ENCODE results near the gene FAM13A. TPM values are rescaled to one million over a fixed set of nuclear protein-coding genes. Genes with fewer than 3 reads are reported as not detected.
A peak's percentile ranks its signal among the peaks of the same experiment; 100 is the strongest.

FAM13A gene
- total and polyA plus RNA-seq, 9 of the 15 experiments (the other 6 are each of a cell fraction or from before 2014, with no cell fraction given), result 11.3 to 23.3 (median 14.7) TPM

- TF ChIP-seq ZNF609 (CRISPR knock-in tag; IDR thresholded peaks at IDR 0.05; ENCODE audit: borderline replicate concordance) (0 out of 2 replicates have a peak, but pooled peaks have one; percentile 42), ZNF175 (CRISPR knock-in tag; IDR thresholded peaks at IDR 0.05; ENCODE audit: low read depth) (no peak; the same call in 1 of the 2 replicates), CXXC5 (CRISPR knock-in tag; IDR thresholded peaks at IDR 0.05) (peak; percentile 60), MYBL2 (IDR thresholded peaks at IDR 0.05; ENCODE audit: low read depth) (no peak), MYBL2 (CRISPR knock-in tag; IDR thresholded peaks at IDR 0.05; ENCODE audit: borderline replicate concordance) (no peak), ZBTB34 (CRISPR knock-in tag; IDR thresholded peaks at IDR 0.05) (no peak), GATAD2A (IDR thresholded peaks at IDR 0.05) (peak; percentile 69; the same call in 1 of the 2 replicates), MCM3 (IDR thresholded peaks at IDR 0.05) (no peak), SPI1 (IDR thresholded peaks at IDR 0.05; ENCODE audit: borderline replicate concordance, low read depth, low read length) (no peak), HNRNPLL (IDR thresholded peaks at IDR 0.05; ENCODE audit: low read depth, low read length, poor library complexity, severe bottlenecking) (peak; percentile 93), ETS2 (tag; IDR thresholded peaks at IDR 0.05; ENCODE audit: borderline replicate concordance, poor library complexity, severe bottlenecking) (no peak), ZNF253 (CRISPR knock-in tag; conservative IDR thresholded peaks at IDR 0.05) (no peak), HIVEP1 (CRISPR knock-in tag; IDR thresholded peaks at IDR 0.05) (no peak), NFE2L1 (tag; IDR thresholded peaks at IDR 0.05; ENCODE audit: borderline replicate concordance, low read depth) (no peak), ZNF24 (IDR thresholded peaks at IDR 0.05) (no peak), THRB (CRISPR knock-in tag; conservative IDR thresholded peaks at IDR 0.05) (no peak), SETDB1 (IDR thresholded peaks at IDR 0.05; ENCODE audit: low read length) (no peak), ZNF764 (CRISPR knock-in tag; IDR thresholded peaks at IDR 0.05; ENCODE audit: low read depth) (no peak), RBM15 (IDR thresholded peaks at IDR 0.05; ENCODE audit: insufficient read depth, low read length) (no peak)
- TF ChIP-seq, protein P1, sequence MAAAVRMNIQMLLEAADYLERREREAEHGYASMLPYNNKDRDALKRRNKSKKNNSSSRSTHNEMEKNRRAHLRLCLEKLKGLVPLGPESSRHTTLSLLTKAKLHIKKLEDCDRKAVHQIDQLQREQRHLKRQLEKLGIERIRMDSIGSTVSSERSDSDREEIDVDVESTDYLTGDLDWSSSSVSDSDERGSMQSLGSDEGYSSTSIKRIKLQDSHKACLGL (CRISPR knock-in tag; IDR thresholded peaks at IDR 0.05; ENCODE audit: borderline replicate concordance, poor library complexity, severe bottlenecking), result no peak
Observed at GRCh38 chr4:88823058-88823919, 233.7 kb downstream of the FAM13A start (continued).

Measured in K562 (cell line).